HuH-7 (cell line): ENCODE results near the gene PKP2.

Source experiments
- DNase-seq: peaks from one replicate; pipeline ENCODE4 v3.0.0; 2011; ENCODE audit warnings: low spot score

The PKP2 gene

GRCh38 chr12:32754111-32754510 lies 142.5 kb downstream of the PKP2 start:
- DNase-seq: no peak

- DNase-seq: no peak
These were observed 143.0 kb downstream of the PKP2 start for GRCh38 chr12:32753605-32754004.

- no peak for DNase-seq
These were observed 153.3 kb downstream of the PKP2 start for GRCh38 chr12:32743264-32743663.

GRCh38 chr12:32742133-32742532 lies 154.4 kb downstream of the PKP2 start:
- DNase-seq: no peak
